Testis (tissue), 2 donors: Measurements from ENCODE around the gene USP47.

Experiments
- POLR2A ChIP-seq: fragments of 450-650 bp; IDR thresholded peaks from one replicate; pipeline ENCODE4 v1.6.1; 2017; ENCODE audit warnings: antibody characterized with exemption, mild to moderate bottlenecking, moderate library complexity
- TF ChIP-seq, protein P1 (sequence below), 3 experiments: fragments of 450-650 bp in 2 of 3; fragments of 200-600 bp in 1 of 3; sonication (generic) in 1 of 3; IDR thresholded peaks; one replicate each; pipeline ENCODE4 v1.5.1; 2016 to 2019; ENCODE audit warnings: antibody characterized with exemption in 3 of 3, mild to moderate bottlenecking in 2 of 3, moderate library complexity in 1 of 3

GRCh38 chr11:11843211-11843621, 1.4 kb downstream of the USP47 start:
- TF ChIP-seq, protein P1, sequence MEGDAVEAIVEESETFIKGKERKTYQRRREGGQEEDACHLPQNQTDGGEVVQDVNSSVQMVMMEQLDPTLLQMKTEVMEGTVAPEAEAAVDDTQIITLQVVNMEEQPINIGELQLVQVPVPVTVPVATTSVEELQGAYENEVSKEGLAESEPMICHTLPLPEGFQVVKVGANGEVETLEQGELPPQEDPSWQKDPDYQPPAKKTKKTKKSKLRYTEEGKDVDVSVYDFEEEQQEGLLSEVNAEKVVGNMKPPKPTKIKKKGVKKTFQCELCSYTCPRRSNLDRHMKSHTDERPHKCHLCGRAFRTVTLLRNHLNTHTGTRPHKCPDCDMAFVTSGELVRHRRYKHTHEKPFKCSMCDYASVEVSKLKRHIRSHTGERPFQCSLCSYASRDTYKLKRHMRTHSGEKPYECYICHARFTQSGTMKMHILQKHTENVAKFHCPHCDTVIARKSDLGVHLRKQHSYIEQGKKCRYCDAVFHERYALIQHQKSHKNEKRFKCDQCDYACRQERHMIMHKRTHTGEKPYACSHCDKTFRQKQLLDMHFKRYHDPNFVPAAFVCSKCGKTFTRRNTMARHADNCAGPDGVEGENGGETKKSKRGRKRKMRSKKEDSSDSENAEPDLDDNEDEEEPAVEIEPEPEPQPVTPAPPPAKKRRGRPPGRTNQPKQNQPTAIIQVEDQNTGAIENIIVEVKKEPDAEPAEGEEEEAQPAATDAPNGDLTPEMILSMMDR (IDR thresholded peaks at IDR 0.05) = no peak
- TF ChIP-seq POLR2A = no peak
